Measurements from ENCODE around the gene GAP43.

DNA sequence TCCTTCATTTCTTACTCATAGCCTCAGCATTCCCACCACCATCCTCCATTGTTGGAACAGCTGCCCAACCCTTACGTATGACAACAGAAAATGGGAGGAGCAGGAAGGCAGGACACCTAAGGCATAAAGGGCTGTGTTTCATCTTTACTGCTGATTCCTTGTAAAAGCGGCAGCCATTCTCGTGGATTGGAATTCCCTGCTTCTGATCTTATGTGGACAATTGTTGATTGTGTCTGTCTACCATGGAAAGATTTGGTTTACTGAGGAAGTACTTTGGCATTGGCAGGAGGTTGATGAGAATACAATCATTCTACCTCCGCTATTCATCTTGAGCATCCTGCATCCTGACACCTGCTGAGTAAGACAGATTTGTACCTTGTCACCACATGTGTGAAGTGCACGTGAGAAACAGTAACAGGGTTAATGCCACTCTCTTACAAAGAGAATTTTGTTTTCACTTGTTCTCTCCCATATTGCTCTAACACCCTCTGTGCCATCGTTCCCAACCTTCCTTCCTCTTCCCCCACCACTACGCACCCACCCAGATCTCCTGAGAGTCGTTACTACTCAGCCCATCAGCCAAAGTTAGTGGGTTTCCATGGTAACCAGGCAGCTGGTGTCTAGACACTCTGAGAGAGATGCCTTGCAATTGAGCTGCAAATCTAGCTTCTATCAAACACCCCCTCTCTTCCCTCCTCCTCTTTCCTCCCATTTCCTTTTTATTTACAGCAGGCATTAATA is 75.7 kb downstream of the GAP43 start:
- TF ChIP-seq POLR2AphosphoS5 (IDR thresholded peaks at IDR 0.05) (no peak), CTCF (IDR thresholded peaks at IDR 0.05) (no peak), POLR2A (IDR thresholded peaks at IDR 0.05) (no peak), EP300 (IDR thresholded peaks at IDR 0.05) (no peak)
